RWPE2 (cell line): ENCODE data around the gene FNDC1.

ENCODE experiments used
- ATAC-seq: fragments of 200-7000 bp; cut with Tn5 transposase; 3 replicates; pipeline ENCODE4 v1.9.1; 2021; ENCODE audit warnings: low read depth
- DNase-seq: peaks from one replicate; pipeline ENCODE4 v3.0.0-alpha.2; 2020; ENCODE audit warnings: low spot score
- H3K27ac ChIP-seq: fragments of 450-650 bp; 2 replicates; pipeline ENCODE4 v1.5.1; 2017; ENCODE audit warnings: mild to moderate bottlenecking; ENCODE audit not compliant: poor library complexity, severe bottlenecking
- H3K27me3 ChIP-seq: fragments of 250-450 bp; sonication (Bioruptor Pico); 2 replicates; pipeline ENCODE4 v1.5.1; 2021; ENCODE audit warnings: mild to moderate bottlenecking, moderate library complexity; ENCODE audit not compliant: insufficient read depth, poor library complexity, severe bottlenecking
- H3K36me3 ChIP-seq: fragments of 250-450 bp; sonication (Bioruptor Pico); 2 replicates; pipeline ENCODE4 v1.5.1; 2020; ENCODE audit warnings: low read depth, mild to moderate bottlenecking, moderate library complexity
- H3K4me1 ChIP-seq: fragments of 250-450 bp; sonication (Bioruptor Pico); 2 replicates; pipeline ENCODE4 v1.5.1; 2021; ENCODE audit warnings: mild to moderate bottlenecking, moderate library complexity; ENCODE audit not compliant: insufficient read depth, poor library complexity, severe bottlenecking
- H3K4me3 ChIP-seq: fragments of 250-450 bp; sonication (Bioruptor Pico); 2 replicates; pipeline ENCODE4 v1.5.1; 2021; ENCODE audit warnings: mild to moderate bottlenecking, moderate library complexity; ENCODE audit not compliant: severe bottlenecking
- H3K9me3 ChIP-seq: fragments of 250-450 bp; sonication (Bioruptor Pico); 2 replicates; pipeline ENCODE4 v1.5.1; 2021; ENCODE audit warnings: mild to moderate bottlenecking, moderate library complexity; ENCODE audit not compliant: severe bottlenecking
- CTCF ChIP-seq: fragments of 450-650 bp; IDR thresholded peaks from one replicate; pipeline ENCODE4 v1.5.1; 2017; ENCODE audit warnings: mild to moderate bottlenecking, moderate library complexity; ENCODE audit not compliant: poor library complexity, severe bottlenecking

FNDC1 gene

GRCh38 chr6:159204605-159205004 is 35.4 kb downstream of the FNDC1 start:
- Histone ChIP-seq H3K27ac (no peak overlapping the region), H3K9me3 (no peaks in the 10 kb centered on the region), H3K4me3 (no peak overlapping the region), H3K27me3 (peaks cover 3% of the 10 kb centered on the region), H3K36me3 (no peaks in the 10 kb centered on the region), H3K4me1 (no peaks in the 10 kb centered on the region)
- ATAC-seq, result no peak
- TF ChIP-seq CTCF, result no peak
- DNase-seq, result no peak

GRCh38 chr6:159212028-159212427 is 42.8 kb downstream of the FNDC1 start:
- Histone ChIP-seq H3K4me1 (no peaks in the 10 kb centered on the region), H3K9me3 (no peaks in the 10 kb centered on the region), H3K36me3 (no peaks in the 10 kb centered on the region), H3K27ac (no peak overlapping the region), H3K27me3 (peaks cover 9% of the 10 kb centered on the region), H3K4me3 (no peak overlapping the region)
- no peak for TF ChIP-seq CTCF
- no peak for ATAC-seq
- no peak for DNase-seq

- Histone ChIP-seq H3K4me1 (no peaks in the 10 kb centered on the region), H3K27ac (no peak overlapping the region), H3K27me3 (peaks cover 9% of the 10 kb centered on the region), H3K36me3 (no peaks in the 10 kb centered on the region), H3K4me3 (no peak overlapping the region), H3K9me3 (no peaks in the 10 kb centered on the region)
- no peak for DNase-seq
- ATAC-seq, result no peak
- TF ChIP-seq CTCF, result no peak
Measured at GRCh38 chr6:159212525-159213280, 43.5 kb downstream of the FNDC1 start.

- no peak for DNase-seq
- H3K27ac ChIP-seq, result no peak overlapping the region
- H3K36me3 ChIP-seq, result no peaks in the 10 kb centered on the region
- H3K9me3 ChIP-seq, result no peaks in the 10 kb centered on the region
- H3K4me1 ChIP-seq, result no peaks in the 10 kb centered on the region
- no peak for ATAC-seq
- TF ChIP-seq CTCF, result no peak
- no peak overlapping the region for H3K4me3 ChIP-seq
- peaks cover 9% of the 10 kb centered on the region for H3K27me3 ChIP-seq
Measured at GRCh38 chr6:159213405-159213804, 44.2 kb downstream of the FNDC1 start.

- Histone ChIP-seq H3K27me3 (peaks cover 9% of the 10 kb centered on the region), H3K4me1 (no peaks in the 10 kb centered on the region), H3K9me3 (no peaks in the 10 kb centered on the region), H3K27ac (no peak overlapping the region), H3K36me3 (no peaks in the 10 kb centered on the region), H3K4me3 (no peak overlapping the region)
- DNase-seq, result no peak
- no peak for ATAC-seq
- TF ChIP-seq CTCF, result no peak
Measured at GRCh38 chr6:159214281-159214680, 45.1 kb downstream of the FNDC1 start.
